Brain microvascular endothelial cell (primary cell): ENCODE data around the gene VAPB.

Source experiments
- DNase-seq: peaks from one replicate; pipeline ENCODE4 v3.0.0-alpha.2; 2020
- H3K27ac ChIP-seq: fragments of 250-450 bp; sonication (Bioruptor Pico); 2 replicates; pipeline ENCODE4 v1.5.1; 2020; ENCODE audit warnings: mild to moderate bottlenecking, moderate library complexity
- H3K27me3 ChIP-seq: fragments of 250-450 bp; sonication (Bioruptor Pico); replicated peaks from 2 replicates; pipeline ENCODE4 v1.5.1; 2020; ENCODE audit warnings: mild to moderate bottlenecking
- H3K36me3 ChIP-seq: fragments of 250-450 bp; sonication (Bioruptor Pico); replicated peaks from 2 replicates; pipeline ENCODE4 v1.5.1; 2020; ENCODE audit warnings: mild to moderate bottlenecking
- H3K4me3 ChIP-seq: 2 replicates; pipeline ENCODE4 v1.5.1; 2011; ENCODE audit warnings: low read depth, mild to moderate bottlenecking, control low read depth, low read length, moderate library complexity
- in situ Hi-C: cut with HindIII; loops from 2 replicates; pipeline ENCODE4 v1.10.0; 2017; ENCODE audit warnings: low sequenced_read_pairs, low pct_ligation_motif_present
- TF ChIP-seq, protein P1 (sequence below): IDR thresholded peaks from 2 replicates; pipeline ENCODE4 v1.5.1; 2011; ENCODE audit warnings: low read depth, mild to moderate bottlenecking, moderate library complexity, low read length, control low read depth, inconsistent platforms; ENCODE audit errors: missing control alignments

VAPB gene

DNA sequence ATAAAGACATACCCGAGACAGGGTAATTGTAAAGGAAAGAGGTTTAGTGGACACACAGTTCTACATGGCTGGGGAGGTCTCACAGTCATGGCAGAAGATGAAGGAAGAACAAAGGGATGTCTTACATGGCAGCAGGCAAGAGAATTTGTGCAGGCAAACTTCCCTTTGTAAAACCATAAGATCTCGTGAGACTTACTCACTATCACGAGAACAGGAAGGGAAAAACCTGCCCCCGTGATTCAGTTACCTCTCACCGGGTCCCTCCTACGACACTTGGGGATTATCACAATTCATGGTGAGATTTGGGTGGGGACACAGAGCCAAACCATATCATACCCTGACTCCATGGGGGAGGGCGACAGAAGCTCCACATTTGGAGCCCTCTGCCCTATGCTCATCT, 7.4 kb upstream of the VAPB start:
- in situ Hi-C loops = no loop called here
- Histone ChIP-seq H3K27ac (no peak overlapping the region), H3K36me3 (no peaks in the 10 kb centered on the region), H3K27me3 (no peaks in the 10 kb centered on the region), H3K4me3 (no peak overlapping the region)
- TF ChIP-seq, protein P1, sequence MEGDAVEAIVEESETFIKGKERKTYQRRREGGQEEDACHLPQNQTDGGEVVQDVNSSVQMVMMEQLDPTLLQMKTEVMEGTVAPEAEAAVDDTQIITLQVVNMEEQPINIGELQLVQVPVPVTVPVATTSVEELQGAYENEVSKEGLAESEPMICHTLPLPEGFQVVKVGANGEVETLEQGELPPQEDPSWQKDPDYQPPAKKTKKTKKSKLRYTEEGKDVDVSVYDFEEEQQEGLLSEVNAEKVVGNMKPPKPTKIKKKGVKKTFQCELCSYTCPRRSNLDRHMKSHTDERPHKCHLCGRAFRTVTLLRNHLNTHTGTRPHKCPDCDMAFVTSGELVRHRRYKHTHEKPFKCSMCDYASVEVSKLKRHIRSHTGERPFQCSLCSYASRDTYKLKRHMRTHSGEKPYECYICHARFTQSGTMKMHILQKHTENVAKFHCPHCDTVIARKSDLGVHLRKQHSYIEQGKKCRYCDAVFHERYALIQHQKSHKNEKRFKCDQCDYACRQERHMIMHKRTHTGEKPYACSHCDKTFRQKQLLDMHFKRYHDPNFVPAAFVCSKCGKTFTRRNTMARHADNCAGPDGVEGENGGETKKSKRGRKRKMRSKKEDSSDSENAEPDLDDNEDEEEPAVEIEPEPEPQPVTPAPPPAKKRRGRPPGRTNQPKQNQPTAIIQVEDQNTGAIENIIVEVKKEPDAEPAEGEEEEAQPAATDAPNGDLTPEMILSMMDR = no peak
- no peak for DNase-seq

DNA sequence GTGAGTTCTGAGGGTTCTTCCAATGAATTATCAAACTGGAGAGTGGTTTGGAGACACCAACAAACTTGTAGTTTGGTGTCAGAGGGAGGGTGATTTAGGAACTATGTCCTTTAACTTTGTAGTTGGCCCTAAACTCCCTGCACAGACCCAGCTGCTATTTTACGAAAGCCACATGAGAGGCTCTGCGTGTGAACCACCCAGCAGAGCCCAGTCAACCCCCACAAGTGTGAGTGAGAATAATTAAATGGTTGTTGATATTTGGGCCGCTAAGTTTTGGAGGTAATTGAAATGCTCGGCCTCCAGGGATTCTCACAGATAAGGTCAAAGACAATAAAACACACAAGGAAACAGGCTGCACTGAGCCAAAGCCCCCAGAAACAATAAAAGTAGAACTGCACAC, 6.9 kb upstream of the VAPB start:
- H3K27me3 ChIP-seq = no peaks in the 10 kb centered on the region
- in situ Hi-C loops = no loop called here
- no peak overlapping the region for H3K27ac ChIP-seq
- TF ChIP-seq, protein P1 = no peak
- no peak for DNase-seq
- no peaks in the 10 kb centered on the region for H3K36me3 ChIP-seq
- H3K4me3 ChIP-seq = no peak overlapping the region

DNA sequence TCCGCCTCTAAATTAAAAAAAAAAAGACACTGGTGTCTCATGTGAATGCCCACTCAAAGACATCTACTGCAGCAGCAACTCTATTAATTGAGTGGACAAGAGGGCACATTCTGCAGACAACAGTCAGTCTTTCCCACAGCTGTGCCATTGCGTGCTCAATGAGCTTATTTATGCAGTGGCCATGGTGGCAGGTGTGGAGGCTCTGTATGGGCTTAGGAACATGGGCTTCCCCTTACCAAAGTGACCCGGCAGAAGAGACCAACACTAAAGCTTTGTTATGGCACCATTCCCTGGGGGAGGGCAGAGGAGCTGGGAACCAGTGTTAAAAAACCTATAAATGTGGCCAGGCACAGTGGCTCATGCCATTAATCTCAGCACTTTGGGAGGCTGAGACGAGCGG, 4.2 kb upstream of the VAPB start:
- Histone ChIP-seq H3K36me3 (peaks cover 2% of the 10 kb centered on the region), H3K27me3 (no peaks in the 10 kb centered on the region), H3K4me3 (no peak overlapping the region), H3K27ac (no peak overlapping the region)
- DNase-seq = no peak
- in situ Hi-C loops = no loop called here
- TF ChIP-seq, protein P1 = no peak

DNA sequence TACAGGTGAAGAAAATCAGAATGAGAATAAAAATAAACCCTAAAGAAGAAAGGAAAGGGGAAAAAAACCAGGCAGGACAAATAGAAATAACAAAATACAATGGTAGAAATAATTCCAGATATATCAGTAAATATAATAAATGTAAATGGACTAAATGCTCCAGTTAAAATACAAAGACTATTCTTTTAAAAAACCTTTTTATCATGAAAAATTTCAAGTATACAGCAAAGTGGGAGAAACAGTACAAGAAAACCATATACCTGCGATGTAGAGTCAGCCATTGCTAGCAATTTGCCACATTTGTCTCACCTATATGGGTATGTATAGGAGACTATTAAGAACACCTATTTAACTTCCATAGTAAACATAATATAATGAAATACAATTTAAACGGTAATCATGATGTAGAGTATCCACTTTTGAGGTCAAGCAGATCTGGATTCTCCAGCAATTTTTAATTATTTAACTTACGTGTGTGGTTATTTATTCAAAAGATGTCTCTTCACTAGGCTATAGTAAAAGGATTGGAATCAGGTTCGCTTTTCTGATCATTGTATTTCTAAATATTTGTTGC, 914 bp upstream of the VAPB start:
- no peak overlapping the region for H3K4me3 ChIP-seq
- TF ChIP-seq, protein P1 = no peak
- H3K36me3 ChIP-seq = peaks cover 15% of the 10 kb centered on the region
- in situ Hi-C loops = no loop called here
- no peak overlapping the region for H3K27ac ChIP-seq
- DNase-seq = no peak
- no peaks in the 10 kb centered on the region for H3K27me3 ChIP-seq

DNA sequence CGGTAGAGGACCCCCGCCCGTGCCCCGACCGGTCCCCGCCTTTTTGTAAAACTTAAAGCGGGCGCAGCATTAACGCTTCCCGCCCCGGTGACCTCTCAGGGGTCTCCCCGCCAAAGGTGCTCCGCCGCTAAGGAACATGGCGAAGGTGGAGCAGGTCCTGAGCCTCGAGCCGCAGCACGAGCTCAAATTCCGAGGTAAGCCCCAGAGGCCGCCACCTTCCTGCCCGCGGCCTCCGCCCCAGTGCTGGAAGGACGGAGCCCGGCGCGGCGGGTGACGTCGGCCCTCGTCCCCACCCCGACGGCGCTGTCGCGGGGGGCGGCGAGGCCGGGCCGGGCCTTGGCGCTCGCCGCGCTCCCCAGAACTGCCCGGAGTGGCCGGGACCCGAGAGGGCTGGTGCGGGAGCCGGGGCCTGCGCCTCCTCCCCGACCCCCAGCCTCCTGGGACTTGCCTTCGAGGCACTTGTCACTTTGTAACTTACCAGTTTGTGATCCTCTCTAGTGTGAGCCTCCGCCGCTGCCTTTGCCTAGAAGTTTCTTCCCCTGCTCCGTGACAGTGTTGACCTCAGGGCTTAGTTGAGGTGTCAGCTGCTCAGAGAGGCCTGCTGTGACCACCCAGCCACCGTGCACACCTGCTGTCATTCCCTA, 417 bp downstream of the VAPB start:
- Histone ChIP-seq H3K27me3 (no peaks in the 10 kb centered on the region), H3K27ac (peak overlapping the region; percentile 99), H3K4me3 (peak overlapping the region; percentile 92), H3K36me3 (peaks cover 15% of the 10 kb centered on the region)
- TF ChIP-seq, protein P1 = no peak
- in situ Hi-C loops = no loop called here
- no peak for DNase-seq
